Aorta (tissue), 5 donors: ENCODE results near the gene CSF1. TPM values are rescaled to one million over a fixed set of nuclear protein-coding genes. Genes with fewer than 3 reads are reported as not detected.
"Not testable (repeated sequence)": the region's sequence is repeated elsewhere in the genome, so short reads cannot be mapped to it uniquely, and the experiment has no call there.

Experiments
- ATAC-seq: fragments of 200-7000 bp; cut with Tn5 transposase; one replicate; pipeline ENCODE4 v1.9.1; 2022; ENCODE audit warnings: moderate library complexity; ENCODE audit not compliant: low FRiP score
- DNase-seq, 2 donors: peaks; one replicate each; pipeline ENCODE4 v3.0.0-alpha.2; 2020
- H3K27ac ChIP-seq, 2 donors: one replicate each; pipeline ENCODE4 v1.5.1; 2013; ENCODE audit warnings: low read length in 2 of 2, mild to moderate bottlenecking in 2 of 2, moderate library complexity in 2 of 2, control low read depth in 1 of 2, inconsistent platforms in 1 of 2, low read depth in 1 of 2
- H3K27me3 ChIP-seq, 2 donors: one replicate each; pipeline ENCODE4 v1.6.1; 2013; ENCODE audit warnings: control low read depth in 1 of 2, low read length in 1 of 2, mild to moderate bottlenecking in 1 of 2, moderate library complexity in 1 of 2; ENCODE audit not compliant: insufficient read depth in 2 of 2, control insufficient read depth in 1 of 2
- H3K36me3 ChIP-seq, 2 donors: one replicate each; pipeline ENCODE4 v1.6.1; 2013; ENCODE audit warnings: control low read depth in 1 of 2, low read length in 1 of 2, mild to moderate bottlenecking in 1 of 2; ENCODE audit not compliant: insufficient read depth in 2 of 2, control insufficient read depth in 1 of 2
- H3K4me1 ChIP-seq, 2 donors: one replicate each; pipeline ENCODE4 v1.6.1; 2013; ENCODE audit warnings: low read length in 2 of 2, control low read depth in 1 of 2, mild to moderate bottlenecking in 1 of 2, moderate library complexity in 1 of 2; ENCODE audit not compliant: insufficient read depth in 2 of 2, control insufficient read depth in 1 of 2
- H3K4me3 ChIP-seq, 2 donors: one replicate each; pipeline ENCODE4 v1.5.1; 2013; ENCODE audit warnings: low read length in 2 of 2, control low read depth in 1 of 2, mild to moderate bottlenecking in 1 of 2
- H3K9me3 ChIP-seq: one replicate; pipeline ENCODE4 v1.6.1; 2013; ENCODE audit warnings: mild to moderate bottlenecking, low read length; ENCODE audit not compliant: control insufficient read depth
- WGBS, 2 donors: extraction: QIAGEN DNeasy Blood & Tissue Kit; methylation state at CpG; one replicate each; pipeline ENCODE4 v1.1.7; 2013; 5-methylcytosine and 5-hydroxymethylcytosine counted together
- intact Hi-C, 2 donors: fragments of 100-400 bp; cut with DNase I; formaldehyde crosslinking; loops; one replicate each; pipeline versions ENCODE4 v1.14.2 to v1.15.0; 2022
- polyA plus RNA-seq, 2 donors: library from polyadenylated mRNA; stranded (reverse); fragments of 200-250 nt; gene quantifications; one replicate each; pipeline ENCODE4 v1.2.3, GENCODE V29; 2013
- total RNA-seq, 2 donors: library from RNA; stranded (reverse); fragmentation: NEBNext Ultra II Directional; extraction: Animal tissue kit (Norgen Biotek cat#: 25700); gene quantifications; one replicate each; pipeline ENCODE4 v1.2.1, GENCODE V29; 2021
- donor health status: healthy with polysubstance abuse.
- donor health status: Bipolar disorder and iron deficiency.
- donor health status: DM: no; HTN: no; CAD: no.
- donor health status: DM: no; HTN: no; CAD: no.
- donor health status: DM: yes; HTN: yes; CAD: no.

CSF1 gene
- total and polyA plus RNA-seq, 4 donors, result 5.0 to 69.1 (median 49.1) TPM

- DNase-seq (no peak), ATAC-seq (no peak)
- no peaks in the 10 kb centered on the region for H3K9me3 ChIP-seq
- no peak overlapping the region for H3K27ac ChIP-seq
- intact Hi-C loops, result no loop called here
- no peaks in the 10 kb centered on the region for H3K36me3 ChIP-seq
- H3K4me3 ChIP-seq, result no peak overlapping the region
- H3K4me1 ChIP-seq, result no peaks in the 10 kb centered on the region
- H3K27me3 ChIP-seq, result no peaks in the 10 kb centered on the region
These were observed 37.6 kb downstream of the CSF1 start for GRCh38 chr1:109948285-109948630.

GRCh38 chr1:109950038-109950437 is 39.4 kb downstream of the CSF1 start:
- intact Hi-C loops, result no loop called here
- Histone ChIP-seq H3K4me3 (no peak overlapping the region), H3K27me3 (no peaks in the 10 kb centered on the region), H3K36me3 (no peaks in the 10 kb centered on the region), H3K27ac (no peak overlapping the region), H3K4me1 (no peaks in the 10 kb centered on the region), H3K9me3 (no peaks in the 10 kb centered on the region)
- DNase-seq, result no peak
- no peak for ATAC-seq
- WGBS, 2 donors, result 82 to 85% methylated on average over 1 of the region's 1 CpG

- H3K4me1 ChIP-seq, result no peaks in the 10 kb centered on the region
- WGBS, 2 donors, result 87 to 97% methylated on average over 2 of the region's 2 CpGs
- no peak for DNase-seq
- no peak overlapping the region for H3K27ac ChIP-seq
- no peaks in the 10 kb centered on the region for H3K36me3 ChIP-seq
- H3K4me3 ChIP-seq, result no peak overlapping the region
- intact Hi-C loops, result no loop called here
- H3K9me3 ChIP-seq, result no peaks in the 10 kb centered on the region
- H3K27me3 ChIP-seq, result no peaks in the 10 kb centered on the region
- ATAC-seq, result no peak
These were observed 39.9 kb downstream of the CSF1 start for GRCh38 chr1:109950509-109950908.

- H3K36me3 ChIP-seq, H3K9me3 ChIP-seq, H3K4me3 ChIP-seq, intact Hi-C loops, DNase-seq, H3K27me3 ChIP-seq, ATAC-seq, H3K4me1 ChIP-seq, H3K27ac ChIP-seq: not testable (repeated sequence)
- 93 to 96% methylated on average over 5 of the region's 5 CpGs for WGBS, 2 donors
These were observed 40.9 kb downstream of the CSF1 start for GRCh38 chr1:109951501-109951900.

- H3K4me1 ChIP-seq, result no peaks in the 10 kb centered on the region
- no peak overlapping the region for H3K4me3 ChIP-seq
- 39 to 61% methylated on average over 1 of the region's 1 CpG for WGBS, 2 donors
- H3K27me3 ChIP-seq, result no peaks in the 10 kb centered on the region
- H3K9me3 ChIP-seq, result no peaks in the 10 kb centered on the region
- H3K36me3 ChIP-seq, result no peaks in the 10 kb centered on the region
- no peak for DNase-seq
- H3K27ac ChIP-seq, result no peak overlapping the region
- ATAC-seq, result no peak
- intact Hi-C loops, result no loop called here
These were observed 43.4 kb downstream of the CSF1 start for GRCh38 chr1:109954041-109954512.

- intact Hi-C loops, result no loop called here
- WGBS, 2 donors, result 3 to 4% methylated on average over 1 of the region's 1 CpG
These were observed 49.0 kb downstream of the CSF1 start for GRCh38 chr1:109959632-109959973.

GRCh38 chr1:109959974-109960744 is 49.5 kb downstream of the CSF1 start:
- H3K4me3 ChIP-seq, result no peak overlapping the region
- H3K27ac ChIP-seq, result peak overlapping the region in 1 of 2 donors; percentile 21
- no peaks in the 10 kb centered on the region for H3K9me3 ChIP-seq
- no peaks in the 10 kb centered on the region for H3K36me3 ChIP-seq
- DNase-seq, result no peak
- H3K27me3 ChIP-seq, result no peaks in the 10 kb centered on the region
- 40 to 43% methylated on average over 7 of the region's 7 CpGs for WGBS, 2 donors
- intact Hi-C loops, result no loop called here
- peaks cover 0 to 7% of the 10 kb centered on the region in 2 donors for H3K4me1 ChIP-seq
- ATAC-seq, result no peak

More at GRCh38 chr1:109959632-109959973, 49.0 kb downstream of the CSF1 start:
- Histone ChIP-seq H3K9me3 (no peaks in the 10 kb centered on the region), H3K36me3 (no peaks in the 10 kb centered on the region), H3K27me3 (no peaks in the 10 kb centered on the region), H3K4me3 (no peak overlapping the region), H3K27ac (peak overlapping the region; percentile 21 to 57), H3K4me1 (peaks cover 0 to 7% of the 10 kb centered on the region in 2 donors)
- DNase-seq (no peak), ATAC-seq (no peak)

- H3K4me3 ChIP-seq, result no peak overlapping the region
- no peak for ATAC-seq
- DNase-seq, result no peak
- no peak overlapping the region for H3K27ac ChIP-seq
- H3K4me1 ChIP-seq, result peaks cover 0 to 7% of the 10 kb centered on the region in 2 donors
- no peaks in the 10 kb centered on the region for H3K36me3 ChIP-seq
- H3K9me3 ChIP-seq, result no peaks in the 10 kb centered on the region
- intact Hi-C loops, result no loop called here
- H3K27me3 ChIP-seq, result no peaks in the 10 kb centered on the region
- WGBS, 2 donors, result 59 to 86% methylated on average over 1 of the region's 1 CpG
These were observed 50.1 kb downstream of the CSF1 start for GRCh38 chr1:109960745-109961094.

- Histone ChIP-seq H3K9me3 (no peaks in the 10 kb centered on the region), H3K27ac (no peak overlapping the region), H3K4me1 (peaks cover 0 to 7% of the 10 kb centered on the region in 2 donors), H3K4me3 (no peak overlapping the region), H3K36me3 (no peaks in the 10 kb centered on the region), H3K27me3 (no peaks in the 10 kb centered on the region)
- 52 to 73% methylated on average over 1 of the region's 1 CpG for WGBS, 2 donors
- ATAC-seq, result no peak
- intact Hi-C loops, result no loop called here
- DNase-seq, result no peak
These were observed 53.2 kb downstream of the CSF1 start for GRCh38 chr1:109963864-109964263.
